ENCODE results near the gene HDGFL2.

Gene HDGFL2

GRCh38 chr19:4471403-4472173 lies 509 bp upstream of the HDGFL2 start:
- peak; percentile 100 for DNase-seq (ENCODE audit: low spot score)

- no peak for DNase-seq (ENCODE audit: low spot score)
Measured at GRCh38 chr19:4473011-4473762, 1.1 kb downstream of the HDGFL2 start.

- DNase-seq (ENCODE audit: low spot score): no peak
Measured at GRCh38 chr19:4473763-4474513, 1.8 kb downstream of the HDGFL2 start.

- DNase-seq (ENCODE audit: low spot score): no peak
Measured at GRCh38 chr19:4474514-4475022, 2.5 kb downstream of the HDGFL2 start.

- DNase-seq (ENCODE audit: low spot score): no peak
Measured at GRCh38 chr19:4477034-4477801, 5.1 kb downstream of the HDGFL2 start.

GRCh38 chr19:4482721-4483364 lies 10.7 kb downstream of the HDGFL2 start:
- no peak for DNase-seq (ENCODE audit: low spot score)

- no peak for DNase-seq (ENCODE audit: low spot score)
Measured at GRCh38 chr19:4483385-4483784, 11.3 kb downstream of the HDGFL2 start.

GRCh38 chr19:4487572-4487971 lies 15.5 kb downstream of the HDGFL2 start:
- DNase-seq (ENCODE audit: low spot score): no peak

- no peak for DNase-seq (ENCODE audit: low spot score)
Measured at GRCh38 chr19:4488496-4488895, 16.4 kb downstream of the HDGFL2 start.

- DNase-seq (ENCODE audit: low spot score): no peak
Measured at GRCh38 chr19:4491446-4491845, 19.3 kb downstream of the HDGFL2 start.

GRCh38 chr19:4492337-4493103 lies 20.4 kb downstream of the HDGFL2 start:
- no peak for DNase-seq (ENCODE audit: low spot score)

- no peak for DNase-seq (ENCODE audit: low spot score)
Measured at GRCh38 chr19:4493104-4493928, 21.2 kb downstream of the HDGFL2 start.

GRCh38 chr19:4493929-4494690 lies 22.0 kb downstream of the HDGFL2 start:
- no peak for DNase-seq (ENCODE audit: low spot score)

- no peak for DNase-seq (ENCODE audit: low spot score)
Measured at GRCh38 chr19:4494691-4495064, 22.6 kb downstream of the HDGFL2 start.

- peak; percentile 37 for DNase-seq (ENCODE audit: low spot score)
Measured at GRCh38 chr19:4495471-4495870, 23.4 kb downstream of the HDGFL2 start.

- no peak for DNase-seq (ENCODE audit: low spot score)
Measured at GRCh38 chr19:4496304-4496703, 24.2 kb downstream of the HDGFL2 start.

- no peak for DNase-seq (ENCODE audit: low spot score)
Measured at GRCh38 chr19:4497770-4498389, 25.8 kb downstream of the HDGFL2 start.

- no peak for DNase-seq (ENCODE audit: low spot score)
Measured at GRCh38 chr19:4498694-4499093, 26.6 kb downstream of the HDGFL2 start.

Measured in SW480 (cell line).